CD4-positive, alpha-beta T cell (primary cell): ENCODE measurements around the gene CD47. TPM values are rescaled to one million over a fixed set of nuclear protein-coding genes. Genes with fewer than 3 reads are reported as not detected.
A peak's percentile ranks its signal among the peaks of the same experiment; 100 is the strongest.

ENCODE experiments used
- ATAC-seq: fragments of 200-7000 bp; cut with Tn5 transposase; one replicate; pipeline ENCODE4 v1.10.0; 2022; ENCODE audit warnings: mild to moderate bottlenecking; ENCODE audit not compliant: poor library complexity
- CTCF ChIA-PET: fragments of 350-600 bp; sonication (Branson Sonifier 250); formaldehyde crosslinking; loops from one replicate; lab custom pipeline; 2021; ENCODE audit warnings: antibody characterized with exemption, inconsistent platforms; lab: Charles Lee
- POLR2A ChIA-PET: fragments of 350-600 bp; sonication (Branson Sonifier 250); formaldehyde crosslinking; loops from one replicate; lab custom pipeline; 2021; ENCODE audit warnings: antibody characterized with exemption, inconsistent platforms; lab: Charles Lee
- DNase-seq, 14 experiments: peaks; one replicate each; pipeline ENCODE4 v3.0.0-alpha.2; 2013 to 2020; ENCODE audit warnings: mixed read lengths in 2 of 14
- H3K27ac ChIP-seq, 2 donors: one replicate each; pipeline versions ENCODE4 v1.5.1 to v1.7.0; 2013; ENCODE audit warnings: low read length in 2 of 2, low read depth in 1 of 2, mild to moderate bottlenecking in 1 of 2
- H3K27me3 ChIP-seq, 2 experiments: 1 replicate in 1 of 2; 2 replicates in 1 of 2; pipeline versions ENCODE4 v1.6.1 to v1.7.0; 2013; ENCODE audit warnings: low read length in 2 of 2, control low read depth in 1 of 2, mild to moderate bottlenecking in 1 of 2, moderate library complexity in 1 of 2; ENCODE audit not compliant: insufficient read depth in 2 of 2, control insufficient read depth in 1 of 2
- H3K36me3 ChIP-seq: one replicate; pipeline ENCODE4 v1.6.1; 2013; ENCODE audit warnings: low read length, control low read depth; ENCODE audit not compliant: insufficient read depth
- H3K4me1 ChIP-seq: one replicate; pipeline ENCODE4 v1.6.1; 2013; ENCODE audit warnings: low read length, control low read depth; ENCODE audit not compliant: insufficient read depth
- H3K4me3 ChIP-seq: one replicate; pipeline ENCODE4 v1.5.1; 2013; ENCODE audit warnings: mild to moderate bottlenecking, low read length, moderate library complexity
- H3K9me3 ChIP-seq, 2 experiments: 1 replicate in 1 of 2; 2 replicates in 1 of 2; pipeline versions ENCODE4 v1.6.1 to v1.7.0; 2013; ENCODE audit warnings: low read length in 2 of 2, mild to moderate bottlenecking in 2 of 2, control low read depth in 1 of 2, moderate library complexity in 1 of 2; ENCODE audit not compliant: control insufficient read depth in 1 of 2, insufficient read depth in 1 of 2
- H3K27ac Mint-ChIP-seq: one replicate; pipeline ENCODE4 v1.8.0; 2020; ENCODE audit warnings: mixed read lengths
- H3K27me3 Mint-ChIP-seq: one replicate; pipeline ENCODE4 v1.8.0; 2021; ENCODE audit warnings: mixed read lengths
- H3K36me3 Mint-ChIP-seq: one replicate; pipeline ENCODE4 v1.8.0; 2021; ENCODE audit warnings: low read depth, mixed read lengths
- H3K4me1 Mint-ChIP-seq: one replicate; pipeline ENCODE4 v1.8.0; 2021; ENCODE audit warnings: low read depth, mixed read lengths
- H3K4me3 Mint-ChIP-seq: one replicate; pipeline ENCODE4 v1.8.0; 2020; ENCODE audit warnings: mild to moderate bottlenecking, mixed read lengths
- H3K9me3 Mint-ChIP-seq: one replicate; pipeline ENCODE4 v1.8.0; 2020; ENCODE audit warnings: mixed read lengths
- CTCF ChIP-seq: fragments of 200-600 bp; IDR thresholded peaks from one replicate; pipeline ENCODE4 v1.8.0; 2022; ENCODE audit warnings: antibody characterized with exemption, mild to moderate bottlenecking
- intact Hi-C, 2 experiments: fragments of 100-400 bp; cut with DNase I in 1 of 2; cut with micrococcal nuclease in 1 of 2; formaldehyde crosslinking; loops; one replicate each; pipeline versions ENCODE4 v1.15.1 to v1.9.0; 2023 to 2025; cut with DNase I, micrococcal nuclease
- total RNA-seq, 174 experiments: library from RNA in 2 of 174; stranded (reverse) in 2 of 174; gene quantifications; one replicate each; pipeline ENCODE4 v1.2.3 and lab custom pipeline; 2021 to 2026

The CD47 gene
- total RNA-seq, 2 experiments from 2014 or later = 166 to 170 TPM

GRCh38 chr3:108037770-108038169 is 53.1 kb downstream of the CD47 start:
- ATAC-seq (no peak), DNase-seq (no peak)
- ChIA-PET POLR2A (interaction anchor here (0.7 to 1.3 kb wide), 2 partner anchors 32 to 74 kb away, joined by 3 to 4 read pairs; no protein-coding TSS in a partner anchor), CTCF (no interaction called here)
- Histone ChIP-seq H3K27ac (no peak overlapping the region), H3K27me3 (no peaks in the 10 kb centered on the region), H3K9me3 (no peaks in the 10 kb centered on the region), H3K4me3 (no peak overlapping the region), H3K4me1 (no peaks in the 10 kb centered on the region), H3K36me3 (peaks cover 43% of the 10 kb centered on the region)
- Mint-ChIP-seq H3K9me3 (no peaks in the 10 kb centered on the region), H3K4me1 (peaks cover 23% of the 10 kb centered on the region), H3K4me3 (no peak overlapping the region), H3K27ac (peak overlapping the region; percentile 38), H3K36me3 (peaks cover 76% of the 10 kb centered on the region), H3K27me3 (no peaks in the 10 kb centered on the region)
- no peak for TF ChIP-seq CTCF
- intact Hi-C loops = loop anchor here in 1 of 2 experiments (5.0 to 10.0 kb wide), 2 partner anchors 45 to 367 kb away; no protein-coding TSS in a partner anchor

GRCh38 chr3:108036984-108037741 is 53.7 kb downstream of the CD47 start:
- Histone ChIP-seq H3K4me3 (no peak overlapping the region), H3K36me3 (peaks cover 40% of the 10 kb centered on the region)

GRCh38 chr3:108036401-108036800 is 54.4 kb downstream of the CD47 start:
- Mint-ChIP-seq H3K27ac (peak overlapping the region; percentile 72), H3K4me3 (no peak overlapping the region), H3K27me3 (no peaks in the 10 kb centered on the region), H3K9me3 (no peaks in the 10 kb centered on the region), H3K4me1 (peaks cover 17% of the 10 kb centered on the region), H3K36me3 (peaks cover 75% of the 10 kb centered on the region)
- intact Hi-C loops = loop anchor here in 1 of 2 experiments (5.0 to 10.0 kb wide), 2 partner anchors 46 to 368 kb away; no protein-coding TSS in a partner anchor
- ATAC-seq = no peak
- TF ChIP-seq CTCF = no peak
- Histone ChIP-seq H3K9me3 (no peaks in the 10 kb centered on the region), H3K27ac (no peak overlapping the region), H3K4me3 (no peak overlapping the region), H3K4me1 (no peaks in the 10 kb centered on the region), H3K36me3 (peaks cover 32% of the 10 kb centered on the region), H3K27me3 (no peaks in the 10 kb centered on the region)
- DNase-seq = no peak
- CTCF ChIA-PET = no interaction called here
- POLR2A ChIA-PET = no interaction called here

More at GRCh38 chr3:108036984-108037741, 53.7 kb downstream of the CD47 start:
- intact Hi-C loops = loop anchor here in 1 of 2 experiments (5.0 to 10.0 kb wide), 2 partner anchors 45 to 368 kb away; no protein-coding TSS in a partner anchor
- CTCF ChIA-PET = no interaction called here
- Mint-ChIP-seq H3K27me3 (no peaks in the 10 kb centered on the region), H3K4me3 (no peak overlapping the region), H3K4me1 (peaks cover 21% of the 10 kb centered on the region), H3K9me3 (no peaks in the 10 kb centered on the region), H3K27ac (peak overlapping the region; percentile 72), H3K36me3 (peaks cover 74% of the 10 kb centered on the region)
- TF ChIP-seq CTCF = no peak
- ATAC-seq = no peak
- Histone ChIP-seq H3K27me3 (no peaks in the 10 kb centered on the region), H3K27ac (no peak overlapping the region), H3K4me1 (no peaks in the 10 kb centered on the region), H3K9me3 (no peaks in the 10 kb centered on the region)
- peak in 1 of 14 experiments; percentile 13 for DNase-seq
- POLR2A ChIA-PET = no interaction called here
